ENCODE data around the gene WDR91.

The WDR91 gene

GRCh38 chr7:135170274-135170997 lies 40.9 kb downstream of the WDR91 start, which contains the start of gene CYREN:
CYREN (minus strand) TSS chr7:135170707; CDS start chr7:135168922, 1,785 bp downstream.
- no peaks in the 10 kb centered on the region for H3K9me2 ChIP-seq (replicated peaks; ENCODE audit: low read depth, low read length)
- H2AFZ ChIP-seq (ENCODE audit: low read length) = peak within 1 kb of the TSS; percentile 93
- H3K4me1 ChIP-seq (ENCODE audit: insufficient read depth, low read length, poor library complexity, severe bottlenecking) = peaks cover 22% of the 10 kb centered on the region
- no peaks in the 10 kb centered on the region for H3F3A ChIP-seq (ENCODE audit: low read depth)
- peak within 1 kb of the TSS; percentile 90 for H3K4me2 ChIP-seq (ENCODE audit: low read depth, low read length, poor library complexity, severe bottlenecking)
- H3K9me3 ChIP-seq (ENCODE audit: insufficient read depth, low read depth, low read length) = no peaks in the 10 kb centered on the region
- peaks cover 20% of the 10 kb centered on the region; the same call in 1 of the 2 replicates for H3K36me3 ChIP-seq (ENCODE audit: insufficient read depth, low read length)
- peak; percentile 63 for TF ChIP-seq CTCF (conservative IDR thresholded peaks at IDR 0.05; ENCODE audit: low read length)
- no peak for TF ChIP-seq EZH2phosphoT487 (IDR thresholded peaks at IDR 0.05; ENCODE audit: borderline replicate concordance)
- H4K20me1 ChIP-seq (ENCODE audit: insufficient read depth, low read length, poor library complexity, severe bottlenecking) = peaks cover 36% of the 10 kb centered on the region
- H3K79me2 ChIP-seq (ENCODE audit: insufficient read depth, low read length) = peaks cover 35% of the 10 kb centered on the region
- H3K4me3 ChIP-seq (ENCODE audit: low read length, poor library complexity, severe bottlenecking) = peak within 1 kb of the TSS; percentile 81
- H3K27me3 ChIP-seq (ENCODE audit: insufficient read depth, low read length, poor library complexity, severe bottlenecking) = no peaks in the 10 kb centered on the region
- peak within 1 kb of the TSS; percentile 87 for H3K9ac ChIP-seq (ENCODE audit: low read depth, low read length, poor library complexity, severe bottlenecking)

GRCh38 chr7:135169964-135170273 lies 41.4 kb downstream of the WDR91 start:
- TF ChIP-seq CTCF (conservative IDR thresholded peaks at IDR 0.05; ENCODE audit: low read length) (no peak), EZH2phosphoT487 (IDR thresholded peaks at IDR 0.05; ENCODE audit: borderline replicate concordance) (no peak)
- peak overlapping the region; percentile 81 for H3K4me3 ChIP-seq (ENCODE audit: low read length, poor library complexity, severe bottlenecking)
- H3K36me3 ChIP-seq (ENCODE audit: insufficient read depth, low read length) = peaks cover 22% of the 10 kb centered on the region; the same call in 1 of the 2 replicates
- peak overlapping the region; percentile 90 for H3K4me2 ChIP-seq (ENCODE audit: low read depth, low read length, poor library complexity, severe bottlenecking)
- H4K20me1 ChIP-seq (ENCODE audit: insufficient read depth, low read length, poor library complexity, severe bottlenecking) = peaks cover 40% of the 10 kb centered on the region
- no peaks in the 10 kb centered on the region for H3K9me3 ChIP-seq (ENCODE audit: insufficient read depth, low read depth, low read length)
- H2AFZ ChIP-seq (ENCODE audit: low read length) = peak overlapping the region; percentile 93
- H3F3A ChIP-seq (ENCODE audit: low read depth) = no peaks in the 10 kb centered on the region
- no peaks in the 10 kb centered on the region for H3K27me3 ChIP-seq (ENCODE audit: insufficient read depth, low read length, poor library complexity, severe bottlenecking)
- no peaks in the 10 kb centered on the region for H3K9me2 ChIP-seq (replicated peaks; ENCODE audit: low read depth, low read length)
- peaks cover 22% of the 10 kb centered on the region for H3K4me1 ChIP-seq (ENCODE audit: insufficient read depth, low read length, poor library complexity, severe bottlenecking)
- peaks cover 35% of the 10 kb centered on the region for H3K79me2 ChIP-seq (ENCODE audit: insufficient read depth, low read length)
- peak overlapping the region; percentile 87 for H3K9ac ChIP-seq (ENCODE audit: low read depth, low read length, poor library complexity, severe bottlenecking)

- Histone ChIP-seq H3K27me3 (ENCODE audit: insufficient read depth, low read length, poor library complexity, severe bottlenecking) (no peaks in the 10 kb centered on the region), H2AFZ (ENCODE audit: low read length) (no peak overlapping the region), H3K9me3 (ENCODE audit: insufficient read depth, low read depth, low read length) (no peaks in the 10 kb centered on the region), H3K4me1 (ENCODE audit: insufficient read depth, low read length, poor library complexity, severe bottlenecking) (peaks cover 22% of the 10 kb centered on the region), H4K20me1 (ENCODE audit: insufficient read depth, low read length, poor library complexity, severe bottlenecking) (peaks cover 40% of the 10 kb centered on the region), H3K4me3 (ENCODE audit: low read length, poor library complexity, severe bottlenecking) (peak overlapping the region; percentile 81), H3K9me2 (replicated peaks; ENCODE audit: low read depth, low read length) (no peaks in the 10 kb centered on the region), H3K36me3 (ENCODE audit: insufficient read depth, low read length) (peaks cover 22% of the 10 kb centered on the region; the same call in 1 of the 2 replicates), H3F3A (ENCODE audit: low read depth) (no peaks in the 10 kb centered on the region), H3K79me2 (ENCODE audit: insufficient read depth, low read length) (peaks cover 35% of the 10 kb centered on the region), H3K9ac (ENCODE audit: low read depth, low read length, poor library complexity, severe bottlenecking) (peak overlapping the region; percentile 87), H3K4me2 (ENCODE audit: low read depth, low read length, poor library complexity, severe bottlenecking) (peak overlapping the region; percentile 90)
- TF ChIP-seq CTCF (conservative IDR thresholded peaks at IDR 0.05; ENCODE audit: low read length) = peak; percentile 75
- TF ChIP-seq EZH2phosphoT487 (IDR thresholded peaks at IDR 0.05; ENCODE audit: borderline replicate concordance) = no peak
Observed at GRCh38 chr7:135169141-135169963, 42.0 kb downstream of the WDR91 start.
